K562 (cell line): Measurements from ENCODE around the gene OST4.

Source experiments
- PURB ChIP-seq: sonication (generic); formaldehyde crosslinking; IDR thresholded peaks from 2 replicates; pipeline ENCODE4 v1.9.0; 2021; ENCODE audit warnings: low read depth, mild to moderate bottlenecking, missing genetic modification reagents
- ZNF76 ChIP-seq: fragments of 250-450 bp; sonication (Bioruptor Pico); IDR thresholded peaks from 2 replicates; pipeline ENCODE4 v1.4.0; 2020; ENCODE audit warnings: mild to moderate bottlenecking, moderate library complexity, borderline replicate concordance
- TF ChIP-seq, protein P1 (sequence below): sonication (generic); formaldehyde crosslinking; IDR thresholded peaks from 2 replicates; pipeline ENCODE4 v1.8.1; 2023; ENCODE audit warnings: mild to moderate bottlenecking, missing genetic modification reagents
- TF ChIP-seq, protein P2 (sequence below), 3 experiments: IDR thresholded peaks in 2 of 3; conservative IDR thresholded peaks in 1 of 3; 2 replicates each; pipeline ENCODE4 v1.5.1; 2011 to 2012; ENCODE audit warnings: low read length in 3 of 3, mild to moderate bottlenecking in 3 of 3, control low read depth in 2 of 3, improper control_type of control experiment in 1 of 3, inconsistent platforms in 1 of 3, low read depth in 1 of 3, mixed read lengths in 1 of 3, moderate library complexity in 1 of 3; ENCODE audit not compliant: insufficient read depth in 2 of 3
- TF ChIP-seq, protein P3 (sequence below): fragments of 450-650 bp; formaldehyde crosslinking; IDR thresholded peaks from 2 replicates; pipeline ENCODE4 v1.4.0; 2022; ENCODE audit warnings: missing genetic modification characterization

DNA sequence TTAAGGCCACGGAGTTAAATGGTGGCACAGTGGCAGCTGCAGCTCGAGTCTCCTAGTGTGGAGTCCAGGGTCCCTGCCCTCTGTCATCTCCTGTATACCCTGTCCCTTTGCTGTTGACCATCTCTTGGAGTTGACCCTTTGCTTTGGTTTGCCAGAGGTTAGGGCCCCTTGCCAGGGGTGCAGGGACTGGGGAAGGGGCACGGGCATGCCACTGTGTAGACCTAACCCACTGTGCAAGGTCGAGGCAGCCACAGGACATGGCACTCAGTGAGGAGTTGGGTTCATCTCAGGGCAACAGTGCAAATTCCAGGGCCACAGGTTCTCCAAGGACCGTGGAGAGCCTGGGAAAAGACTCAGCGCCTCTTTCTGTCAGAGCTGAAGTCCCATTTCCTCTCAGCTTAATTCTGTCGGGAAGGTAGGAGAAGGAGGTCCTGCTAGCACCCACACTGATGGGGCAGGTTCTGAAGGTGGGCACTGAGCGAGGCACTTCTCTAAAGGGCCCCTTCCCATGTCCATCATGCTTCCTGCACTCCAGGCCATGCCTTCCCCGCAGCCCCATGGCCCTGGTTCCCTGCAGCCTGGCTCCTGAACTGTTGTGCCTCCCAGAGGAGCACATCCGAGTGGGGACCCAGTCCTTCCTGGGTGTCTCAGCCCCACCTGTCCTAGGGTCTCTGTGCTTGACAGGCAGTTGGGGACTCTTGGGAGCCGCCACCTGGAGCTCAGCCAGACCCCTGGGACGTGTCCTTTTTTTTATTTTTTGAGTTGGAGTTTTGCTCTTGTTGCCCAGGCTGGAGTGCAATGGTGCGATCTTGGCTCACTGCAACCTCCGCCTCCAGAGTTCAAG lies 17.9 kb upstream of the OST4 start:
- TF ChIP-seq ZNF76 (CRISPR knock-in tag) (no peak), PURB (no peak)
- TF ChIP-seq, protein P1, sequence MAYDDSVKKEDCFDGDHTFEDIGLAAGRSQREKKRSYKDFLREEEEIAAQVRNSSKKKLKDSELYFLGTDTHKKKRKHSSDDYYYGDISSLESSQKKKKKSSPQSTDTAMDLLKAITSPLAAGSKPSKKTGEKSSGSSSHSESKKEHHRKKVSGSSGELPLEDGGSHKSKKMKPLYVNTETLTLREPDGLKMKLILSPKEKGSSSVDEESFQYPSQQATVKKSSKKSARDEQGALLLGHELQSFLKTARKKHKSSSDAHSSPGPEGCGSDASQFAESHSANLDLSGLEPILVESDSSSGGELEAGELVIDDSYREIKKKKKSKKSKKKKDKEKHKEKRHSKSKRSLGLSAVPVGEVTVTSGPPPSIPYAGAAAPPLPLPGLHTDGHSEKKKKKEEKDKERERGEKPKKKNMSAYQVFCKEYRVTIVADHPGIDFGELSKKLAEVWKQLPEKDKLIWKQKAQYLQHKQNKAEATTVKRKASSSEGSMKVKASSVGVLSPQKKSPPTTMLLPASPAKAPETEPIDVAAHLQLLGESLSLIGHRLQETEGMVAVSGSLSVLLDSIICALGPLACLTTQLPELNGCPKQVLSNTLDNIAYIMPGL (CRISPR knock-in tag): no peak
- TF ChIP-seq, protein P2, sequence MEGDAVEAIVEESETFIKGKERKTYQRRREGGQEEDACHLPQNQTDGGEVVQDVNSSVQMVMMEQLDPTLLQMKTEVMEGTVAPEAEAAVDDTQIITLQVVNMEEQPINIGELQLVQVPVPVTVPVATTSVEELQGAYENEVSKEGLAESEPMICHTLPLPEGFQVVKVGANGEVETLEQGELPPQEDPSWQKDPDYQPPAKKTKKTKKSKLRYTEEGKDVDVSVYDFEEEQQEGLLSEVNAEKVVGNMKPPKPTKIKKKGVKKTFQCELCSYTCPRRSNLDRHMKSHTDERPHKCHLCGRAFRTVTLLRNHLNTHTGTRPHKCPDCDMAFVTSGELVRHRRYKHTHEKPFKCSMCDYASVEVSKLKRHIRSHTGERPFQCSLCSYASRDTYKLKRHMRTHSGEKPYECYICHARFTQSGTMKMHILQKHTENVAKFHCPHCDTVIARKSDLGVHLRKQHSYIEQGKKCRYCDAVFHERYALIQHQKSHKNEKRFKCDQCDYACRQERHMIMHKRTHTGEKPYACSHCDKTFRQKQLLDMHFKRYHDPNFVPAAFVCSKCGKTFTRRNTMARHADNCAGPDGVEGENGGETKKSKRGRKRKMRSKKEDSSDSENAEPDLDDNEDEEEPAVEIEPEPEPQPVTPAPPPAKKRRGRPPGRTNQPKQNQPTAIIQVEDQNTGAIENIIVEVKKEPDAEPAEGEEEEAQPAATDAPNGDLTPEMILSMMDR (IDR thresholded peaks at IDR 0.05 in 2 of 3, conservative IDR thresholded peaks at IDR 0.05 in 1 of 3; ENCODE audit: insufficient read depth in 2 of 3, low read depth in 1 of 3, low read length in 3 of 3): no peak
- TF ChIP-seq, protein P3, sequence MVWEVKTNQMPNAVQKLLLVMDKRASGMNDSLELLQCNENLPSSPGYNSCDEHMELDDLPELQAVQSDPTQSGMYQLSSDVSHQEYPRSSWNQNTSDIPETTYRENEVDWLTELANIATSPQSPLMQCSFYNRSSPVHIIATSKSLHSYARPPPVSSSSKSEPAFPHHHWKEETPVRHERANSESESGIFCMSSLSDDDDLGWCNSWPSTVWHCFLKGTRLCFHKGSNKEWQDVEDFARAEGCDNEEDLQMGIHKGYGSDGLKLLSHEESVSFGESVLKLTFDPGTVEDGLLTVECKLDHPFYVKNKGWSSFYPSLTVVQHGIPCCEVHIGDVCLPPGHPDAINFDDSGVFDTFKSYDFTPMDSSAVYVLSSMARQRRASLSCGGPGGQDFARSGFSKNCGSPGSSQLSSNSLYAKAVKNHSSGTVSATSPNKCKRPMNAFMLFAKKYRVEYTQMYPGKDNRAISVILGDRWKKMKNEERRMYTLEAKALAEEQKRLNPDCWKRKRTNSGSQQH: no peak
